NCI-H2107 treated with DMSO at 0.1 percent for 48 hours (cell line): ENCODE data around the gene NRP1.
"Not testable (repeated sequence)": the region's sequence is repeated elsewhere in the genome, so short reads cannot be mapped to it uniquely, and the experiment has no call there.

Experiments
- DNase-seq: peaks from one replicate; lab custom pipeline; 2025; ENCODE audit not compliant: unreplicated experiment; lab: John Stamatoyannopoulos, UW

Gene NRP1

DNA sequence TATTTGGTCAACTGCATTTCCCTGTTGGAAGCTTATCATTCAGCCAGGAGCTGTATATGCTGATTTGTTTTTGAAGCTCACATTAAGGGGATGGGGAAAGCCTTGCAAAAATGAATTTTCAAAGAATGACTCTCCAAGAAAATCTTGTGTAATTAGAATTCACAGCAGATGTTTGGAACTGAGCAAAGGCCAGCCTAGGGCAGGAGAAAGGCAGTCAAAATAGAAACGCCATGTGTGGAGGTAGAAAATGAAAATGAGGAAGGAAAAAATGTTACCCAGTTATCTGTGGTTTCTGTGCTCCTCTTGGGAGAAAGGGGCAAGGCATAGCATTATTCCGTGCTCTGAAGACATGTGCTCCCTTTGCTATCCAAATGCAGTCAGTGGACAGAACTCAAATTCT lies 93.5 kb downstream of the NRP1 start:
- DNase-seq, result no peak

DNA sequence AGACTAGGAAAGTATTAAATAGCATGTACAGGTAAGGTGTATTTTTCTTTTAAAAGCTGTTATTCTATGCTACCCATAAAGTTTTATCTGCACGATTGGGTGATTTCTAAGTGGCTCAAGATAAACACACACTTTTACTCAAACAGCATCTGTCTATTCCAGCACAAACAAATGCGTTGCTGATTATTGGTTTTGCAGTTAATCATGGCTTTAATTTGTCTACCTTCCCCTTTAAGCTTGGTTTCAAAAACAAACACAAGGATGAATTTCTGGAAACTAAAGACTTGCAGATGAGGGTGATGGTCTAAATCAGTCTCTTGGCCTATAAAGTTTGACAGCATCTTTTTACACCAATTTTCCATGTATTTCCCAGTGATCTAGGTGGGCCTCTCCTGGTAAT lies 94.2 kb downstream of the NRP1 start:
- no peak for DNase-seq

DNA sequence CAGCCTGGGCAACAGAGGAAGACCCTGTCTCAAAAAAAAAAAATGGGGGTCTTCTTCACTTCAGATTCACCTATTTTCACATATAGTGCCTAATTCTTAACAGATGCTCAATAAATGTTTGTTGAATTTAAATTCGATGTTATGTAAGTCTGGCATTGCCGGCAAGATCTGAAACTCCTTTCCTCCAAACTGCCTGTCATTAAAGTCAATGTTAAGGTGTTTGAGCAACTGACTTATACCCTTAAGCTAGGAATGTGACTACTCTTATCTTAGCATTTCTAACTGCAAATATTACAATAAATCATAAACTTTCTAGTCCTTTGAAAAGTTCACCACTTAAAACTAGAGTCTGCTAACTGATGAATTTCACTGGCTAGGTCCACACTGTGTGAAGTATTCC lies 95.2 kb downstream of the NRP1 start:
- no peak for DNase-seq

DNA sequence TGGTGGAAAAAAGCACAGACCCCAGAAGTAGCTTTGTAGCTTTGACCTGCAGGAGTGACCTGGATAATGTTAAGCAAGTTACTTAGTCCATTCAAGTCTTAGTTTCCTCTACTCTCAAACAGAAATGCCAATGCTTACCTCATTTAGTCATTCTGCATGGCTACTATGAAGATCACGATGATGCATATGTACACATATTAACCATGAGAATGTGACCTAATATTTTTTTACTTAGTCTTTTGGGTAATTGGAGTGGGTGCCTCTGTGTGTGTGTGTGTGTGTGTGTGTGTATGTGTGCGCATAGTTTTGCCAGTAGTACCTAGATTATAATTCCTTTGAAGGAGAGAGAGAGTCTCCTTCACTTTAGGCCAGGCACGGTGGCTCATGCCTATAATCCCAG lies 95.8 kb downstream of the NRP1 start:
- DNase-seq, result no peak

DNA sequence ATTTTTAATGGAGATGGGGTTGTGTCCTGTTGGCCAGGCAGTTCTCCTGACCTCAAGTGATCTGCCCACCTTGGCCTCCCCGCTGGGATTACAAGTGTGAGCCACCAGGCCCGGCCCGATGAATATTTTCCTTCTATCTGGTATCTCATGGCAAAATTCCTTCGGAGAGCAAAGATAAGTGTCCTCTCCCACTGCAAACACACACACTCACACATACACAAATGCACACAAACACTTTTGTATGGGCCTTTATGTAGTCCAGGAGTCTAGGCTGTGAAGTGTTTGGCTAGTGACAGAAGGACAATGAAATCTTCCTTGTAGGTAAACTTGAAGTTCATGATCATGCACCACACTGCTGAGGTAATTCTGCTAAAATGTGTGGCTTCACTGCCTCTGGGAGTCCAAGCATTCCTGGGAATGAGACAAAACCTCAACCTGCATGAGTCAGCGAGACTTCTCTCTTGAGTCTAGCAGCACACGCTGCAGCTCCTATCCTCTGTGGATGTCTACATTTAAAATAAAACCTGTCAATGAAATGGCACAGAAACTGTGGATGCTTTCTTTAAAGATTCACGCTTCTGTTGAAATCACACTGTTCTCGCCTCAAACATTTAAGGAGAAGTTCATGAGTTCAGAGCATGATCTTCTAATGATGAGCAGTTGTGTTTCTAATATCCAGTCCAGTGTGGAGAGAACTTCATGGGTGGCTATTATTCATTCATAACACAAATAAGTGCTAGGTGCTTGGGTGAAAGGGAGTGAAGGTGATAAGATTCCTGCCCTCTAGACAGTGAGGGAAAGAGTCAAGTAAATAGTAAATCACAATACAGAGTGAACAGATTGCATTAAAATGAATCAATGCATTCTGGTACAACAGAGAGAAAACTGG lies 96.5 kb downstream of the NRP1 start:
- DNase-seq, result no peak

DNA sequence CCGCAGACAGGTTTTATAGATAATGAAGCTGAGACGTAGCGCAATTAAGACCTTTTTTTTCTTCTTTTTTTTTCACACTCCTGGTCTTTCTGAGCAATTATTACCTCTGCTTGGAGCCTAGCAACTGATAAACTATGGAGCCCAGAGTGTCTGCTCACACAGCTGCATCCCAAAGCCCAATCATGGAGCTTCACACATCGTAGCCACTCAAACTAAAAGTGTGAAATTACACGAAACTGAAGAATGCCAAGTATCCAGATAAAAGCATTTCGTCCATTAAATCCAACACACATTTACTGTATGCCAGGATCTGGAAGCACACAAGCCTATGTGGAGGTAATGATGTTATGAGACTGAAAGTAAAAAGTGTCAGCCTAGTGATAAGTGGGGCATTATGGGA lies 97.6 kb downstream of the NRP1 start:
- no peak for DNase-seq

DNA sequence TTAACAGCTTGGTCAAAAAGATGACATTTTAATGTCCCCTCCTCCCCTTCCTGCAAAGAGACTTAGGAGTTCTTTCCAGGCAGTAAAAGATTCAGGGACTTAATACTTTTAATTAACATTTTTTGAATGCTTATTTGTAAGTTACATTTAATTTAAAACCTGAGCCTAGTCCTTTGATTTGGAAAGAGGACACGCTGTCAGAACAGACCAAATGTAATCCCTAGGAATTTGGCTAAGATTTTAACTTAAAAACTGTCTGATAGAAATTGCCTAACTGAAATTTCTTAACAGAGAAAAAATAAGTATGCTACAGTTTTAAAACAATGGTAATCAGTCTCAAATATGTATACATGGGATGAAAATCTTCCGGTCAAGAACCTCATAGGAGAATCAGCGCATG lies 98.5 kb downstream of the NRP1 start:
- no peak for DNase-seq

DNA sequence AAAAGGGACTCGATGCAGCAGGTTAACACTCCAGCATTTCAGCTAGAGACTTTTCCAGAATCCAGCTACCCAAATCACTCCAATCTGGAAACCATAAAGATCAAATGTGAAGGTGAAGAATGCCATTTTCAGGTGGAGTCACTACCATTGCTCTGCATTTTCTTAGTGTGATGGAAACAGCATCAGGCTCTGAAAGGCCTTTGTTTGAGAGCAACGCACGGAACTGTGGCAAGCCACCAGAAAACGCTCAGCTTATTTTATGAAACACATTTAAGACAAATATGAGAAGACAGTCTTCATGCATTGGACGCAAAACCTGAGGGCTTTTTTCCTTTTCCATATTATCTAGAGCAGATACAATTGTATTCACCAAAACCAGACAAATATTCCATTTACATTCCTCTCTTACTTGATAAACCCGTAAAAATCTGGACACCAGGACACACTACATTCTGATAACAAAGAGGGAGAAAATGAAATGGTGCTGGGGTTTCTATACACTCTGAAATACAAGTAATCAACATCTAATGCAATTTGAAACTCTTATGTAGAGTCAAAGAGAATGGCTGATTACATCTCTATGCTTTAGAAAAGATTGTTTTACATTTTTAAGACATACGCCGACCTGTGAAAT lies 99.1 kb downstream of the NRP1 start:
- DNase-seq, result no peak

DNA sequence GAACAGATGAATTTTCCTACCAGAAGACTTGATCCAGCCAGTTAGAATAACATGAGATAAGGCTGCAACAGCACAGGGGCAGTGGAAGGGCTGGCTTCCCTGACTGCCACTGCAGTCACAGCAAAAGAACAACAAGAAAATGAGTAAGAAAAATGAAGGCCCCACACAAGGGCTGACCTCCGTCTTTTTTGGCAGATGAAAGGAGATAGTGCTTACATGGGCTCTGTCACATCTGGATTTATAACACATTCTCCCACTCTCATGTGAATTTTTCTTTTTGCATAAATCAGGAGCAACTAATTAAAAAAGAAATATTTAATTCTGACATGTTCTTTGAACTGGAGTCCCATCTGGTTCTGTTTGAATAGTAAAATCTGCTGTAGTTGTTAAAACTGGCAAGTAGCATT lies 99.6 kb downstream of the NRP1 start:
- DNase-seq, result no peak

DNA sequence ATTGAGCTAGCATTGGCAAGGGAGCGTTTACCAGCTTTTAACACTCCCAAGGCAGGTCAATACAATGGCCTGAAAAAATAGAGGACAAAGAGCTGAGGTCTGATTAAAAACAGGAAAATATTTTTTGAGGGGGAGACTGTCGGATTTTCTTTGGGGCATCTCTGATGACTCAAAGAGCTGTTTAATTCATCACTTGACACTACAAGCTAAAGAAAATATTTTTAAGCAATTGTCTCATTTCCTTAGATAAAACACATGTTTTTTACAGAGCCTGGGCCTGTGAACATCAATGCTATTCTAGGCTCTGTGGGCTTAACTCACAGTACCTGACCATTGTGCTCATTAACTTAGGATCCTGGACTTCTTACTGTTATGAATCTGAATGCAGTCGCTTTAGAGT lies 100.8 kb downstream of the NRP1 start:
- no peak for DNase-seq

DNA sequence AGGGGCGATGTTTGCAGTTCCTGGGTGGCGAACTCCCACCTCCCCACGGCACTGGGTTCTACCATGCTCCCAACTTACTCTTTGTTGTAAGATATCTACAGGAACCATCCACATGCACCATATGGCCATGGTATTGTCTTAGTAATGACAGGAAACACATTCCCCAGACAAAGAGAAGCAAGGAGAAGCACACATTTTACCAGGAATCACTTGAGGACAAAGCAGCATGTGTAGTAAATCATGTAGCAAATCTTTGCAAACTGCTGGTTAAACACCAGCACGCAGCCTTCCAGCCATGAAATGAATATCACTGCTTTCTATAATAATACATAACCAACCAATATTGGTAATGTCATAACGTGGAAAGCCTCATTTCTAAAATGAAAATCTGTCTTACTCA lies 101.2 kb downstream of the NRP1 start:
- DNase-seq, result no peak

DNA sequence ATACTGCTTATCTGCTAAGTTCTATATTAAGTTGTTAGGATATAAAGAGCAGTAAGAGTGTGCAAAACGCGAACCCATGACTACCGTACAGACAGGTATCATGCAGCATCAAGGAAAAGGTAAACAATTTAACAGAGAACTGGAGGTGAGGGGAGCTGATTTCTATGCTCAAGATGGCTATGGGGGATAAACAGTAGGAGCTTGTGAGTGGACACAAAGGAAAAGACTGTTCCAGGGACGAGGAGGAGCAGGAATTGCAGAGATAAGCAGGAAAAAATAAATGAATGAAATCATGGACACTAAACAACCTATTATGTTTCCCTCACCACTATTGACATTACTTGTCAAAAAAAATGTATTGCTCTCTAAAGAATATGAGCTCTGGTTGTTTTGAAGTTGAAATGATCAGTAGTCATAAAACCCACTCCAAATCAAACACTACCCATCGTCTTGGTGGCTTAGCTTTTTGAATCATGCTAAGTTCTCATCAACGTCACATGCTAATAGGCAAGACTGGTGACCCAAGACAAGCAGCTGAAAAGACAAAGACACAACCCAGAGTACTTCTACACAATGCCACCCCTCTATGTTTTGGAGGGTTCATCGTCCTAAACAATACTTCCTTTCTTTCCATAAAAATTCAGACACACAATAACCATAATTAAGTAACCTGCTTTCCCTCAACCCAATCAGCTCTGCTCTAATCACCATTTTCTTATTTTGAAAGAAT lies 102.7 kb downstream of the NRP1 start:
- no peak for DNase-seq

DNA sequence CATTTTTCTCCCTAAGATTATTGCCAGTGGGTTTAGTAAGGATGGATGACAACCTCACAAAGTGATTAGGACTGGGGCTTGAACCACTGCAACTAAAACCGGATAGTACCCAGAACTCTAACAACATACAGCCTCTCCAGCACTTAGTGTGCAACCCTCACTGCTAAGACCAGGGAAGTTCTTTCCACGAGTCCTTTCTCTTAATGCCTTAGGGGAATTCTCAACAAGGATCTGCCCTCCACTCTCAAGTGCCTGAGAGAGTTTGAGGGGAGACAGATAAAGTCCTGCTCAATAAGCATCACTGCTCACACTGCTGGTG lies 104.6 kb downstream of the NRP1 start:
- DNase-seq, result no peak

DNA sequence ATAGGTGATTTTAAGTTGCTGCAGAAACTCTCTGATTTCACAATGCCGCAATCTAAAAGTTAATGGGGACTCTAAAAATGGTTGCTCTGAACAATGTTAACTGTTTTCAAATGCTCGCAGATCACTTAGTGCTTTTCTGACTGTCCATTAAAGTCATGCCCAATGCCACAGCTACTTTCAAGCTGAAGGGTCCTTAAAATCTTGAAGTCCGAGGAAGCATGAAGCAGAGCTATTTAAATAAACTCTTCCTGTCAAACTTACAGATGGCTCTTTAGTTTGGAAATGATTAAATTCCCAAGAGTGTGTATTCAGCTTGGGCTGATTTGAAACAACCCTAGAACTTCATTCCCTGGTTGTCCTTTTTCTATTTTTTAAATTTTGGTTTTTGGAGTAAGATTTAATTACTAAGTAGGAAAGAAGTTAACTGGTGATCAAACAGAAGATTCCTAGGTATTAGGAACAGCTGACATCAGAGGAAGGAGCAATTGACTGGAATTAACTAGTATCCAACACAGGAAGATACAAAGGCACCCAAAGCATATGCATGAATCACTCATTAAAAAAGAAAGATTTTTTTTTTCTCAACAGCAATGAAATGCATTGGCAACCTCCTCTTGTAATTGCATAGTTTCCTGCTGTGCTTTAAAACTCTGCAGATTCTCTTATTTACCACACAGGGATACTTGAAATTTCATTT lies 105.1 kb downstream of the NRP1 start:
- DNase-seq, result no peak

DNA sequence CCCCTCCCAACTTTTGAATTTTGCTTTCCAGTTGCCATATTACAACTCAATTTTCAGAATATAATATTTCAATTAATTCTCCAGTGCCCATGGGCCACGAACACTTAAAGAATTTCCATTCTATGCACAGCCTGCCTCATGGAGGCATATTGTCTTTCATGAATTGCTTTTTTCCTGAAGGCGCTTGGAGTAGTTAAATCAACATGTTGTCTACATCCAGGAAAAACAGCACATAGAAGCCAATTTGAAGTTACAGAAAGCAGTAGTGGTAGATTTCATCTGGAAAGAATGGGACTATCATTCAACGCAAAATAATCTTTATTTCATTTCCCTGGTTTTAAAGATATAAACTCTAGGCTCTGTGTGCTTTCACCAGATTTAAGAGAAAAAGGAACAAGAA lies 106.0 kb downstream of the NRP1 start:
- DNase-seq, result no peak

DNA sequence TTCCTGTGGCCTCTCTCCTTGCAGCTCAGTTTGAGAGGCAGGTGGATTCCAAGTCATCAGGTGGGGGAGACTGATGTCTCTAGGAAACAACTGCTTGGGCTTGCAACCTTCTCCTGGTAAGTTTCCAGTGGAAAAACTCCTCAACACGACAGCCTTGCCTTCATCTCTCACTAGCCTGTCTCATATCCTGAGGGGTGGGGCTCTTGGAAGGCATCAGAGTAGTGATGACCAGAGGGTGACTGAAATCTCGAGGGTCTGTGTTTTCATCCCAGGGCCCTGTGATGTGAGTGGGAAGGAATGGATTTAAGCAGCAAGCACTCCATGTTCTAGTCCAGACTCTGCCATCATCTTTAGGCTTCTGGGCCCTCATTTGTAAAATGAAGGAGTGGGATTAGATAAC lies 107.0 kb downstream of the NRP1 start:
- DNase-seq, result no peak

DNA sequence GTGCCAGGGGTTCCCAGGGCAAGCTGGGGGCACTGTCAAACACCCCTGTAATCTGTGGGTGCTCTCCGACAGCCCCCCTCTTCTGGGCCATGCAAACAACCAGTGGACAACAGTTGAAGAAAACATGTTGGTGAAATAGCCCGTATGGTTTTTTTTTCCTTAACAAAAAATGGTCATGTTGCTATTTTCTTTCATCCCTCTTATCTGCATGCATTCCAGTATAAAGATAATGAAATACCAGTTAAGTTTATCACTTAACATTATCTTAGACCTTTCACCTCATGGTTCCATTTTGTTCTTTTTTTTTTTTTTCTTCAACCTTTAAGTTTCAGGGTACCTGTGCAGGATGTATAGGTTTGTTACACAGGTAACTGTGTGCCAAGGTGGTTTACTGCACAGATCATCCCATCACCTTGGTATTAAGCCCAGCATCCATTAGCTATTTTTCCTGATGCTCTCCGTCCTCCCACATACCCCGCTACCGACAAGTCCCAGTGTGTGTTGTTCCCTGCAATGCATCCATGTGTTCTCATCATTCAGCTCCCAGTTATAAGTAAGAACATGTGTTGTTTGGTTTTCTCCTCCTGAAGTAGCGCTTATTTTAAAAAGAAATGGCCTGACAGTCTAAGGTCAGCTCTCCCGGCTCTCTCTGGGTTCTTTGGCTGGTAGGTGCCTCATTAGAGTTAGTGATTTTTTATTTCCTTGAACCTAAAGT lies 110.1 kb downstream of the NRP1 start:
- DNase-seq, result no peak

DNA sequence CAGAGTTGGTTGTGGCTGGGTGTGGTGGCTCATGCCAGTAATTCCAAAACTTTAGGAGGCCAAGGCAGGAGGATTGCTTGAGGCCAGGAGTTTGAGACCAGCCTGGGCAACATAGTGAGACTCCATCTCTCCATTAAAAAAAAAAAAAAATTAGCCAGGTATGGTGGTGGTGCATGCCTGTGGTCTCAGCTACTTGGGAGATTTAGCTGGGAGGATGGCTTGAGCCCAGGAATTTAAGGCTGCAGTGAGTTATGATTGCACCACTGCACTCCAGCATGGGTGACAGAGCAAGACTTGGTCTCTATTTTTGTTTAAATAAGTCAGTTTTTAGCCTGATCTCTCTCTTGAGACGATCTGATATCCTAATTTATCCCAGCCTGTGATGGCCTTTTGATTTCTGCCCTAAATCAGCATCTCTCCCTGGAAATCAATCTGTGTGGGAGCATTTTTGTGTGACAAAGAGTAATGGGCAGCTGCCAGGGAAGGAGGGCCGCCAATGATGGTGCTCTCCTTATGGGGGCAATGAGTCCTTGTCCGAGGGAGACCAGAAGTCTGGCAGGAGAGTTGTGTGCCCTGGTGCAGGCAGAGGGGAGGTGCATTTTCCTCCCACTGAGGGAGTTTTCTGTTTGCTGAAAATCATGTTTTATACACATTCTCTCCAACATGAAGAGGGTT lies 111.0 kb downstream of the NRP1 start:
- DNase-seq, result no peak

DNA sequence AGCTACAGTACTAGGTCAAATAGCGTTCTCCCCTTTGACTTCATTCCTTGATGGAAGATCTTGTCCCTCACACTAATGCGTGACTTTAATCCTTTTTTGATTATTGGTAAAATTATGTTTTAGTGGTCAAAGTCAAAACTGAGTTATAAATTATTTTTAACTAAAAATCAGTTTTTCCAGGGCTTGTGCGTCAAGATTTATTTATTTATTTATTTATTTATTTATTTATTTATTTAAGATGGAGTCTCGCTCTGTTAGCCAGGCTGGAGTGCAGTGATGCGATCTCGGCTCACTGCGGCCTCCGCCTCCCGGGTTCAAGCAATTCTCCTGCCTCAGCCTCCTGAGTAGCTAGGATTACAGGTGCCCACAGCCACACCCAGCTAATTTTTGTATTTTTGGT lies 112.2 kb downstream of the NRP1 start:
- DNase-seq, result not testable (repeated sequence)

DNA sequence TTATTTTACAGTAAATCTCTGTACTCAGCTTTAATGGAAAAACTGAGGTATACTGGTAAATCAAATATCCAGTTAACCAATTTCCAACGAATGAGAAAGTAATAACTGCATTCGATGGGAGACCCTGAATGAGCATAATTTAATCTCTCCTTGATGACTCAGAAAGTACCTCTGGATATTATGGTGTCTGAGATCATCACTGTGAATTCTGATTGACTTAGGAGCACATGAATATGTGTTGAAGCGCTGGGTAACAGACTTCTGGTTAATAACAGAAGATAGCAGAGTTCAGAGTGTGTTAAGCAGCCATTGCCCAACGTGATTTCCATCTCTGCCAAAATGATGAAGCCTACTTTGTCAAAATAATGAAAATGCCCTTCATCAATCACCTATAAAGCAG lies 116.6 kb downstream of the NRP1 start:
- no peak for DNase-seq
